HepG2 (cell line): ENCODE measurements around the gene PRMT5. TPM values are rescaled to one million over a fixed set of nuclear protein-coding genes. Genes with fewer than 3 reads are reported as not detected.

Experiments used
- CREB1 ChIP-seq, 2 experiments: fragments of 450-650 bp in 1 of 2; IDR thresholded peaks; 2 replicates each; pipeline ENCODE4 v1.6.1; 2016 to 2017; ENCODE audit warnings: control low read depth in 1 of 2, mild to moderate bottlenecking in 1 of 2, missing compliant biosample characterization in 1 of 2, missing genetic modification characterization in 1 of 2
- HNF1A ChIP-seq, 2 experiments: sonication (generic) in 1 of 2; formaldehyde crosslinking in 1 of 2; IDR thresholded peaks; 2 replicates each; pipeline versions ENCODE4 v1.4.0 to v1.6.1; 2016 to 2020; ENCODE audit warnings: borderline replicate concordance in 1 of 2, low read depth in 1 of 2, mild to moderate bottlenecking in 1 of 2, missing genetic modification reagents in 1 of 2
- KLF13 ChIP-seq: sonication (generic); formaldehyde crosslinking; IDR thresholded peaks from 2 replicates; pipeline ENCODE4 v1.4.0; 2020; ENCODE audit warnings: mild to moderate bottlenecking, missing genetic modification reagents
- MXD1 ChIP-seq: sonication (generic); formaldehyde crosslinking; IDR thresholded peaks from 2 replicates; pipeline ENCODE4 v1.4.0; 2020; ENCODE audit warnings: mild to moderate bottlenecking, missing genetic modification reagents
- NFAT5 ChIP-seq: sonication (generic); formaldehyde crosslinking; IDR thresholded peaks from 2 replicates; pipeline ENCODE4 v1.4.0; 2020; ENCODE audit warnings: missing genetic modification reagents
- NFKB2 ChIP-seq: sonication (generic); formaldehyde crosslinking; IDR thresholded peaks from 2 replicates; pipeline ENCODE4 v1.4.0; 2020; ENCODE audit warnings: missing genetic modification reagents, borderline replicate concordance
- THAP9 ChIP-seq: sonication (generic); formaldehyde crosslinking; IDR thresholded peaks from 2 replicates; pipeline ENCODE4; 2020; ENCODE audit warnings: missing genetic modification reagents, mild to moderate bottlenecking, borderline replicate concordance
- polyA plus RNA-seq, 8 experiments: library from polyadenylated mRNA; depleted of rRNA in 3 of 8; stranded (reverse) in 7 of 8; unstranded in 1 of 8; fragments of >200 nt; fragmentation: Illumina TruSeq in 4 of 8; extraction: Trizol in 4 of 8; gene quantifications; 2 replicates each; pipeline versions ENCODE4 v1.2.1 to v1.2.3, GENCODE V29; 2011 to 2016; ENCODE audit warnings: low read depth in 4 of 8, missing spikeins in 1 of 8, mixed read lengths in 1 of 8; ENCODE audit not compliant: insufficient read depth in 1 of 8
- total RNA-seq, 5 experiments: library from RNA; depleted of rRNA; stranded (reverse); fragments of >200 nt; fragmentation: Illumina TruSeq; extraction: Trizol; gene quantifications; 2 replicates each; pipeline ENCODE4 v1.2.3, GENCODE V29; 2016; ENCODE audit warnings: low read depth in 1 of 5
- TF ChIP-seq, protein P1 (sequence below): sonication (generic); formaldehyde crosslinking; IDR thresholded peaks from 2 replicates; pipeline ENCODE4 v1.8.1; 2023; ENCODE audit warnings: mild to moderate bottlenecking, moderate library complexity, missing genetic modification reagents

The PRMT5 gene
- total and polyA plus RNA-seq, 2 of the 13 experiments (the other 11 are each of a cell fraction or from before 2014, with no cell fraction given): 210 to 354 TPM

GRCh38 chr14:22882529-22883172 lies 46.5 kb downstream of the PRMT5 start (continued):
- 0 out of 2 replicates have a peak, but pooled peaks have one; percentile 14 for TF ChIP-seq THAP9 (CRISPR knock-in tag)
- no peak for TF ChIP-seq HNF1A (IDR thresholded peaks at IDR 0.05; ENCODE audit: low read depth)
- TF ChIP-seq HNF1A (CRISPR knock-in tag; IDR thresholded peaks at IDR 0.05; ENCODE audit: borderline replicate concordance): no peak
- TF ChIP-seq NFKB2 (CRISPR knock-in tag): 0 out of 2 replicates have a peak, but pooled peaks have one; percentile 47
- TF ChIP-seq NFAT5: 0 out of 2 replicates have a peak, but pooled peaks have one; percentile 57
- 0 out of 2 replicates have a peak, but pooled peaks have one; percentile 30 for TF ChIP-seq MXD1 (CRISPR knock-in tag)
- TF ChIP-seq, protein P1, sequence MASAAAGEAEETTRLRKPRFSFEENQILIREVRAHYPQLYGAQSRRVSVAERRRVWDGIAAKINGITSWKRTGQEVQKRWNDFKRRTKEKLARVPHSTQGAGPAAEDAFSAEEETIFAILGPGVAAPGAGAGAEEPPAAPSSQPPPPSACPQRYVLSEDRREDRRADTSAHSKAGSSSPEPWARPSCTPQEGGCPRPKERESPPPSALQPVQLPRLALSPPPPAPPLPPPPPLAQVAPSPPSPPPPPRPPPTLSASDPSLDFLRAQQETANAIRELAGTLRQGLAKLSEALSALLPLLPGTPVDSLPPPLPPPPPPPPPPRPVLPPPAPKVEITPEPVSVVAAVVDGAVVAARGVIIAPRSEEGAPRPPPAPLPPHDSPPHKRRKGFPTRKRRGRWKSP (CRISPR knock-in tag): no peak
- TF ChIP-seq KLF13: 0 out of 2 replicates have a peak, but pooled peaks have one; percentile 73
- TF ChIP-seq CREB1 (IDR thresholded peaks at IDR 0.05): peak; percentile 80
- TF ChIP-seq CREB1 (CRISPR knock-in tag; IDR thresholded peaks at IDR 0.05): no peak
